Renal pelvis (tissue), 4 donors: Measurements from ENCODE around the gene CCR2. TPM values are rescaled to one million over a fixed set of nuclear protein-coding genes. Genes with fewer than 3 reads are reported as not detected.
"Not testable (repeated sequence)": the region's sequence is repeated elsewhere in the genome, so short reads cannot be mapped to it uniquely, and the experiment has no call there.

Source experiments
- DNase-seq: peaks from one replicate; pipeline ENCODE4 v3.0.0-alpha.2; 2013
- polyA plus RNA-seq, 3 donors: library from polyadenylated mRNA; unstranded; fragments of 120-200 nt; gene quantifications; one replicate each; pipeline ENCODE4 v1.2.1, GENCODE V29; 2013; ENCODE audit not compliant: insufficient read length in 3 of 3

Gene CCR2
- polyA plus RNA-seq, 3 donors, result 0.87 to 1.9 (median 1.6) TPM

DNA sequence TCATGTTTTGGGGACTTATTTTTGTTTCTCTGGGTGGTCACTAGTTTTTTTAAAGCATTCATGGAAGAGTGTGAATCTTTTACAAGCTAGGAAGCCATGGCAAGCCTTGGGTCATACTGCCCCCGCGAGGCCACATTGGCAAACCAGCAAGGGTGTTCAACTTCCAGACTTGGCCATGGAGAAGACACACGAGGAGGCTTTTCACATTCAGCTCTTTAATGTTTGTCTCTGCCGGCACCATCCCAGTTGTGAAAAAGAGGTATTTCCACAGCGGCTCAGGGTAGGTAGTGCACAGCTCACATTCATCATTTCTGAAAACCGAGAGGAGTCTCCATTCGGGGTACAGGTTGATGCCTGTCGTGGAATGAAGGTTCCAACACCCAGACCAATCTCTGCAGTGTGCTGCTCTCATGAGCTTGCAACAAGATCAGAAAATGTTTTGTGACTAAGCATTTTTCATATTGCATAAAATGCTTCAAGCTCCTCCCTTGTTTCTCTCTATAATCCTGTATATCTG lies 24.6 kb downstream of the CCR2 start:
- DNase-seq, result peak; percentile 59

- DNase-seq, result no peak
Measured at GRCh38 chr3:46380471-46381221, 26.7 kb downstream of the CCR2 start.

GRCh38 chr3:46381625-46382024 lies 27.7 kb downstream of the CCR2 start:
- DNase-seq, result no peak

GRCh38 chr3:46383211-46383950 lies 29.5 kb downstream of the CCR2 start:
- no peak for DNase-seq

- DNase-seq, result no peak
Measured at GRCh38 chr3:46383951-46384330, 30.0 kb downstream of the CCR2 start.

GRCh38 chr3:46386205-46386604 lies 32.3 kb downstream of the CCR2 start:
- no peak for DNase-seq

GRCh38 chr3:46388847-46389246 lies 34.9 kb downstream of the CCR2 start:
- DNase-seq, result not testable (repeated sequence)

GRCh38 chr3:46389306-46389705 lies 35.4 kb downstream of the CCR2 start:
- no peak for DNase-seq

- not testable (repeated sequence) for DNase-seq
Measured at GRCh38 chr3:46391526-46391925, 37.6 kb downstream of the CCR2 start.

GRCh38 chr3:46393011-46393410 lies 39.1 kb downstream of the CCR2 start:
- DNase-seq, result no peak

DNA sequence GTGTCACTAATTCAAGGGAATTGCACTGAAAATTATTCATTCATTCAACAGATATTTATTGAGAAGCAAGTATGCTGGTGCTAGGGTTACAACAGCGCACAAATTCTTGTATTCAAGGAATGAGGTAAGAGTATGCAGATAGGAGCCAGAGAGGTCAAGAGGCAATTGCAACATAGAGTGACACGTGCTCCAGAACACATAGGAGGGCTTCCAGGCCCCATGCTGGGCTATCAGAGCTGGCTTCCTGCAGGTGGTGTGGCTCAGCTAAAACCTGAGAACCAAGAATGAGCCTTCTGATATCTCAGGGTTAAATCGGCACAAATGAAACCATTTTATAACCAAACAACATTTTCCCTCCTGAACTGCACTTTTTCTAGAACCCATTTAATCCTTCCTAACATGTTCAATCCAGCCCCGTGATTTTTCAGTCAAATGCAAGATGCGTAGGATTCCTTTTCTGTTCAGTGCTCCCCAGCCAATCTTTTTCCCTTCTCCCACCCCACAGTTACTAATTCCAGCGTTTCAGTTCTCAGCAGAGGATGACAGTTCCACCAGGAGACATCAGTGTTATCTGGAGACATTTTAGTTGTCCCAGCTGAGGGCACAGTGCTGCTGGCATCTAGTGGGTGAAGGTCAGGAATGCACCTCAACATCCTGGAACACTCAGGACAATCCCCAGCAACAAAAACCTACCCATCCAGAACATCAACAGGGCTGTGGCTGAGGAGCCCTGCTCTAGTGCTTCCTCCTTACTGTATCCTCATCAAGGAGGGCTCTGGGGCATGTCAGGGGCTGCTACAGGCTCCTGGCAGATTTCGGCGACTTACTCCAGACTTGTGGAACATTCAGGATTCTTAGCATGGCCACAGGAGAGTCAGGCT lies 39.9 kb downstream of the CCR2 start:
- no peak for DNase-seq

DNA sequence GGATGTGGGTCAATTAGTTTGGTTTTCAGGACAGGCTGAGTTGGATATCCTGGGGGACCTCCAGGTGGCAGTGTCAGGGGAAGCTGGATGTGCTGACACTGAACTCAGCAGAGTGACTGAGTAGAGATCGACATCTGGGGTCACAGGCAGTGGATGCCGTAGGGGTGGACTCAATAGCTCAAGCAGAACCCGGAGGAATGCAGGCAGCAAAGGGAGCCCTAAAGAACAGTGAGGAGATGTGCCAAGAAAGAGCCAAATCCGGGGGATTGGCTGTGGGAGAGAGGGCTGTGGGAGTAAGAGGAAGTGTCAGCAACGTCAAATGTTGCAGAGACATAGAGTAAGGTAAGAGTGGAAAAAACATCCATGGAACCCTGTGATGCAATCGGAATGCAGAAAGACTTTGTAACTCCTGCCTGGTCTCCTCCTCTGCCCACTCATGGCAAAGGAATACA lies 41.3 kb downstream of the CCR2 start:
- DNase-seq, result no peak

DNA sequence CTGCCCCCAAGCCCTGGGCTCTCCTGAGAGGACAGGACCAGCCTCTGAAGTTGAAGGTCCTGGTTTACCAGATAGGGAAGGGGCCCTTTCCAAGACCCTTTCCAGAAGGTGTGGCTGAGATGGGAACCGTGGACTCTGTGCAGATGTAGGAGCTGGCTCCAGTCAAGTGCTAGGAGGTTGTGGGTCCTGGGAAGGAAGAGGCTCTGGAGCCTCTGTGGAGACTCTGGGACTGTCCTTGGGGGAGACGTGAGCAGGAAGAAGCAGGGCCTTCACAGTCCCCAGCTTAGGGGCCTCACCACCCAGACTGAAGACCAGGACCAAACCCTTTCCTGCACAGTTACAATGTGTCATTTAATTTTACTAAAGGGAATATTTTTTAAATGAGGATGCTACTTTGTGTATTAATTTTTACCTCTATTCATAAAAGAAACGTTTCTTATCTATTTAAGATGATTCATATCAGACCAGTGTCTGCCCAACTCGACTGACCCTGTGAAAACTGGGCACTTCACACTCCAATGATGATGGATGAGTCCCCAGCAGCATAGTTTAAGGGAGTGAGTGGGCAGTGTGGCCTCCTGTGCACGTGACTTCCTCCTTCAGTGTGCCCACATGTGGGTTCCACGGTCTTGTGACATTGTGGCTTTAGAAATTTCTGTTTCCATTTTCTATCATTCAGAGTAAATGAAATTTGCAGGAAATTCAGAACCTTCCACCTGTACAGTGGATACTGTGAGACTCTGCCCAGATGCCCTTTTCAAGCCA lies 42.0 kb downstream of the CCR2 start:
- no peak for DNase-seq

DNA sequence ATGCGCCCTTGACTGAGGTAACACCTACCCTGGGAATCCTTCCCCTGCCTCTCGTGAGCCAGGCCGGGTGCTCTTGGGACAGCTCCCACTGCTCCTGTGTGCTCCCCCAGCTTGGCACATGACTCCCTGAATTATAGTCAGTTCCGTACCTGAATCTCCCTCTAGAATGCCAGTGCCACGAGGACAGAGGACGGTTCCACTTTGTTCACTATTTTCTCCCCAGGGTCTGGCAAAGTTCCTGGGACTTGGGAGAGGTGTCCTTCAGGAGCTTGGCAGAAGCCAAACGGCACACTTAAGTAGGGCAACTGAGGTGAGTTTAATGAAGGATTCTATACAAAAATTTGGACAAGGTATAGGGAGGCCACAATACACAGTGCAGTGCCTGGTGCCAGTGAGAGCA lies 43.2 kb downstream of the CCR2 start:
- DNase-seq, result no peak

GRCh38 chr3:46398186-46398955 lies 44.5 kb downstream of the CCR2 start:
- DNase-seq, result no peak

DNA sequence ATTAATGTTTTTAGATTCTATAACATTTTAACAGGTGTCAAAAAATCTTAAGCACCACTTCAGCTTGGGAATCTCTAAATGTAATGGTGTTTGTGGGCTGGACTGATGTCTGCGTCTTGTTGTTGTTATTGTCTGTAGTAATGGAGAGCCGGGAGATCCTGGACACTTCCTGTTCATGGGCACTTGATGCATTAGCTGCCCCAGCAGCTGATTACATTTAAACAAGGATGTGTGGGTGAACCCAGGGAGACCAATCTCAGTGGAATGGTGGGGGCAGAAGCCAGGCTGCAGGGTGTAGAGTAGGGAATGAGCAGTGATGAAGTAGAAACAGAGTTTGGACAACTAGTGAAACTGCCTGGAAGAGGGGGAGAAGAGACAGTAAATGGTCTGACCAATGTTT lies 45.2 kb downstream of the CCR2 start:
- no peak for DNase-seq

DNA sequence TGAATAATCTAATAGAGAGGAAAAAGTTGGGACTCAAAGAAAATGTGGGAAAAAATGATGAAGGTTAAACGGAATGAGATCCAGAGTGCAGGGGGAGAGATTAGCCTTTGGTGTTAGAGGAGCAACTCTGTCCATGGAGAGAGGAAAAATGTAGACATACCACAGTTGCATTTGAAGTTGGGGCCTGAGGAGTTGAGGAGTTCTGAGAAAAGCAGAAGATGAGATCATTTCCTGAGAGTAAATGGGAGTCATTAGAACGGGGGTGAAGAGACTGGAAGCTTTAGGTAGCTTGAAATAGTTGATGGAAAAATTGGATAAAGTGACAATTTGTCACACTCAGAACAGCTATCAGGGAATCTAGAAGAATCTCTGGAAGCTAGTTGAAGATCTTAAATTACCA lies 45.6 kb downstream of the CCR2 start:
- DNase-seq, result no peak

DNA sequence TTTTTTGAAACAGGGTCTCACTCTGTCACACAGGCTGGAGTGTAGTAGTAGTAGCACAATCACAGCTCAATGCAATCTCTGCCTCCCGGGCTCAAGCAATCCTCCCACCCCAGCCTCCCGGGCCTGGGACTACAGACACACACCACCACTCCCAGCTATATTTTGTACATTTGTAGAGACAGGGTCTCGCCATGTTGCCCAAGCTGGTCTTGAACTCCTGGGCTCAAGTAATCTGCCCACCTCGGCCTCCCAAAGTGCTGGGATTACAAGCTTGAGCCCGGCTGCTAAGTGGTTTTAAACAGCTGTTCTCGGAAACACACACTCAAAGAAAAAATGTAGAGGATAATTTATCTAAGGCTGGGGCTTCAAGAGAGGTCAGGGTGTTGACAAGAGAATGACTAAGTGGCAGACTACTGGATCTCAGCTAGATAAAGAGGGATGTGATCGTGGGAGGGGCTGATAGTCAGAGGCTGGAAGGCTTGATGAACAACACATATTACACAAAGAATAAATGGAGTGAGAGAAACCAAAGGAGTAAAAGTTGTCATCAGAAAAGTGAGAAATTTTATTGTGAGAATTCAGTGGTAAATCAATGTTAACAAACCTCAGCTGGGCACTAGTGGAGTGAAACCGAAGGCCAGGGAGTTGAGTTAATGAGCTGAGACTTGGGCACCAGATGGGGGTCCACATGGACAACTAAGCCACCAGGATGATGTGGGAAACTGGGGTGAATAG lies 46.3 kb downstream of the CCR2 start:
- peak; percentile 11 for DNase-seq

- no peak for DNase-seq
Measured at GRCh38 chr3:46400846-46401245, 46.9 kb downstream of the CCR2 start.

DNA sequence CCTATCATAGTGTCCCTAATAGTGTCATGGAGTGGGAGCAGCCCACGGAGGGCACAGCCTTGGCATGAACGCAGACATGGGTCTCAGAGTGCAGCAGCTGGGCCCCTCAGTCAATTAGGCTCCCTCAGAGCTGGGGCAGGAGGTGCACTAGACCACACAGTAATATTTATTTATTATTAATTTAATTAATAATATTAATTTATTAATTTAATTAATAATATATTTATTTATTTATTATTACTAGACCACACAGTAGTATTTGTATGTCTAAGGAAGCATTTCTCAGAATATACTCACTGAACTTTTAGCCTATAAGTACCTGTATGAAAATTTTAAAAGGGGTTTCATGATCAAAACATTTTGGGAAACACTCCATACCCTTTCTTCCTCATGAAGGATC lies 47.7 kb downstream of the CCR2 start:
- DNase-seq, result no peak
